ENCODE measurements around the gene NCAPG2. TPM values are rescaled to one million over a fixed set of nuclear protein-coding genes. Genes with fewer than 3 reads are reported as not detected.

Gene NCAPG2
- polyA plus RNA-seq, 1 donor (not counting 4 experiments of a cell fraction or from before 2014, with no cell fraction given) = 16.5 TPM

DNA sequence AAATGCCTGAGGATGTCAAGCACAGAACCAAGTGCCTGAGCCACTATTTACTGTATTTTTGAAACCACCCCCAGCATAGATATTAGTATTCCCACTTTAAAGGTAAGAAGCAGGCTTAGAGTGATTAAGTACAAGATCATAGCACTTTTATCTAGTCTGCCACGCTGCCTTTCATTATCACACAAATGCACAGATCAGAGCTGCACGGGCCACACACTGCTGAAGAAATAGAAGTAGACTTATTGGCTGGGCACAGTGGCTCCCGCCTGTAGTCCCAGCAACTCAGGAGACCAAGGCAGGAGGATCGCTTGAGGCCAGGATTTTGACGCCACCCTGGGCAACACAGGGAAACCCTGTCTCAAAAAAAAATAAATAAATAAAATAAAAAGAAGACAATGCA, 38.2 kb downstream of the NCAPG2 start:
- Histone ChIP-seq H4K20me1 (ENCODE audit: control insufficient read depth, extremely low read depth, insufficient read depth, low read length) (no peaks in the 10 kb centered on the region), H3K9me3 (ENCODE audit: control insufficient read depth, low read depth, low read length) (no peaks in the 10 kb centered on the region), H3K27ac (ENCODE audit: control insufficient read depth, insufficient read depth, low read length) (no peak overlapping the region), H3K36me3 (ENCODE audit: control insufficient read depth in 2 of 2, extremely low read depth in 1 of 2, insufficient read depth in 2 of 2, low read length in 2 of 2) (peaks cover under 1 to 1% of the 10 kb centered on the region in 2 experiments), H3K27me3 (ENCODE audit: control insufficient read depth, extremely low read depth, insufficient read depth, low read length) (no peaks in the 10 kb centered on the region), H3K4me1 (ENCODE audit: control insufficient read depth, extremely low read depth, insufficient read depth, low read length) (no peaks in the 10 kb centered on the region), H3K9me1 (ENCODE audit: control insufficient read depth, extremely low read depth, insufficient read depth, low read length) (no peaks in the 10 kb centered on the region), H3K4me3 (ENCODE audit: control insufficient read depth in 2 of 3, extremely low read depth in 1 of 3, insufficient read depth in 2 of 3, low read depth in 1 of 3, low read length in 3 of 3) (no peak overlapping the region), H2AFZ (ENCODE audit: control insufficient read depth, low read length) (no peak overlapping the region), H3K79me2 (ENCODE audit: control insufficient read depth, insufficient read depth, low read length) (no peaks in the 10 kb centered on the region), H3K4me2 (ENCODE audit: control insufficient read depth, extremely low read depth, insufficient read depth, low read depth, low read length) (no peak overlapping the region), H3K9ac (ENCODE audit: control insufficient read depth, extremely low read depth, insufficient read depth, low read length) (no peak overlapping the region)
- dilution Hi-C loops (cut with MboI; ENCODE audit: extremely low pct_ligation_motif_present, low sequenced_read_pairs) = no loop called here
- FAIRE-seq (no peak), DNase-seq (ENCODE audit: low read depth, low spot score) (no peak)
- TF ChIP-seq EZH2 (IDR thresholded peaks at IDR 0.05; ENCODE audit: low read length) (no peak), CTCF (optimal IDR thresholded peaks at IDR 0.05 in 1 of 3, IDR thresholded peaks at IDR 0.05 in 1 of 3, conservative IDR thresholded peaks at IDR 0.05 in 1 of 3; ENCODE audit: extremely low read depth in 1 of 3, insufficient read depth in 2 of 3, low read length in 3 of 3) (no peak)

- Histone ChIP-seq H3K4me1 (ENCODE audit: control insufficient read depth, extremely low read depth, insufficient read depth, low read length) (no peaks in the 10 kb centered on the region), H3K79me2 (ENCODE audit: control insufficient read depth, insufficient read depth, low read length) (no peaks in the 10 kb centered on the region), H2AFZ (ENCODE audit: control insufficient read depth, low read length) (no peak overlapping the region), H3K9me3 (ENCODE audit: control insufficient read depth, low read depth, low read length) (no peaks in the 10 kb centered on the region), H4K20me1 (ENCODE audit: control insufficient read depth, extremely low read depth, insufficient read depth, low read length) (no peaks in the 10 kb centered on the region), H3K27me3 (ENCODE audit: control insufficient read depth, extremely low read depth, insufficient read depth, low read length) (no peaks in the 10 kb centered on the region), H3K9me1 (ENCODE audit: control insufficient read depth, extremely low read depth, insufficient read depth, low read length) (no peaks in the 10 kb centered on the region), H3K36me3 (ENCODE audit: control insufficient read depth in 2 of 2, extremely low read depth in 1 of 2, insufficient read depth in 2 of 2, low read length in 2 of 2) (peaks cover 0 to 1% of the 10 kb centered on the region in 2 experiments), H3K9ac (ENCODE audit: control insufficient read depth, extremely low read depth, insufficient read depth, low read length) (no peak overlapping the region), H3K27ac (ENCODE audit: control insufficient read depth, insufficient read depth, low read length) (no peak overlapping the region), H3K4me3 (ENCODE audit: control insufficient read depth in 2 of 3, extremely low read depth in 1 of 3, insufficient read depth in 2 of 3, low read depth in 1 of 3, low read length in 3 of 3) (no peak overlapping the region), H3K4me2 (ENCODE audit: control insufficient read depth, extremely low read depth, insufficient read depth, low read depth, low read length) (no peak overlapping the region)
- FAIRE-seq = no peak
- TF ChIP-seq CTCF (optimal IDR thresholded peaks at IDR 0.05 in 1 of 3, IDR thresholded peaks at IDR 0.05 in 1 of 3, conservative IDR thresholded peaks at IDR 0.05 in 1 of 3; ENCODE audit: extremely low read depth in 1 of 3, insufficient read depth in 2 of 3, low read length in 3 of 3) = no peak
- TF ChIP-seq EZH2 (IDR thresholded peaks at IDR 0.05; ENCODE audit: low read length) = no peak
- dilution Hi-C loops (cut with MboI; ENCODE audit: extremely low pct_ligation_motif_present, low sequenced_read_pairs) = no loop called here
- DNase-seq (ENCODE audit: low read depth, low spot score) = no peak
Observed at GRCh38 chr7:158664406-158664805, 40.2 kb downstream of the NCAPG2 start.

Data from keratinocyte (primary cell).